HG02885 (cell line): ENCODE measurements around the gene RNF151.
"Not testable (repeated sequence)": the region's sequence is repeated elsewhere in the genome, so short reads cannot be mapped to it uniquely, and the experiment has no call there.

ENCODE experiments used
- ATAC-seq: cut with Tn5 transposase; IDR thresholded peaks from one replicate; pipeline ENCODE4 v1.9.1; 2021; ENCODE audit warnings: mild to moderate bottlenecking; ENCODE audit not compliant: unreplicated experiment, poor library complexity

RNF151 gene

GRCh38 chr16:2004795-2005517, 38.3 kb downstream of the RNF151 start:
- ATAC-seq, result no peak

- no peak for ATAC-seq
Observed at GRCh38 chr16:2005646-2006045, 39.0 kb downstream of the RNF151 start.

- no peak for ATAC-seq
Observed at GRCh38 chr16:2006317-2006716, 39.7 kb downstream of the RNF151 start.

- no peak for ATAC-seq
Observed at GRCh38 chr16:2007081-2007836, 40.6 kb downstream of the RNF151 start.

- ATAC-seq, result no peak
Observed at GRCh38 chr16:2008009-2008526, 41.4 kb downstream of the RNF151 start.

GRCh38 chr16:2008631-2009163, 42.0 kb downstream of the RNF151 start:
- peak; percentile 3 for ATAC-seq

- peak; percentile 40 for ATAC-seq
Observed at GRCh38 chr16:2009164-2009711, 42.6 kb downstream of the RNF151 start.

- ATAC-seq, result peak; percentile 91
Observed at GRCh38 chr16:2009791-2010510, 43.3 kb downstream of the RNF151 start, which contains the start of gene ZNF598. TSS of gene ZNF598 (minus strand) at chr16:2009821.

GRCh38 chr16:2011726-2012125, 45.1 kb downstream of the RNF151 start:
- ATAC-seq, result not testable (repeated sequence)

- ATAC-seq, result no peak
Observed at GRCh38 chr16:2013527-2013926, 46.9 kb downstream of the RNF151 start.

- ATAC-seq, result no peak
Observed at GRCh38 chr16:2015117-2015946, 48.7 kb downstream of the RNF151 start.

- ATAC-seq, result no peak
Observed at GRCh38 chr16:2015947-2016208, 49.2 kb downstream of the RNF151 start.

- no peak for ATAC-seq
Observed at GRCh38 chr16:2016407-2016922, 49.8 kb downstream of the RNF151 start.
